K562 (cell line): Measurements from ENCODE around the gene POLR3C.
A peak's percentile ranks its signal among the peaks of the same experiment; 100 is the strongest.

Experiments
- ARID1B ChIP-seq: fragments of 450-650 bp; IDR thresholded peaks from 2 replicates; pipeline ENCODE4 v1.6.1; 2016; ENCODE audit warnings: antibody characterized with exemption, mild to moderate bottlenecking, inconsistent platforms
- ELF4 ChIP-seq: fragments of 450-650 bp; formaldehyde crosslinking; IDR thresholded peaks from 2 replicates; pipeline ENCODE4 v1.4.0; 2022; ENCODE audit warnings: missing genetic modification characterization
- GATA2 ChIP-seq: sonication (generic); formaldehyde crosslinking; IDR thresholded peaks from 2 replicates; pipeline ENCODE4 v1.4.0; 2020; ENCODE audit warnings: mild to moderate bottlenecking, missing genetic modification reagents
- RHOXF2B ChIP-seq: fragments of 250-450 bp; sonication (Bioruptor Pico); conservative IDR thresholded peaks from 2 replicates; pipeline ENCODE4 v1.5.1; 2021
- RNF2 ChIP-seq: sonication (generic); IDR thresholded peaks from 2 replicates; pipeline ENCODE4 v1.6.1; 2016
- TEAD2 ChIP-seq: fragments of 450-650 bp; IDR thresholded peaks from 2 replicates; pipeline ENCODE4 v1.6.1; 2016; ENCODE audit warnings: missing genetic modification characterization, control low read depth, missing compliant biosample characterization
- ZBTB7A ChIP-seq: IDR thresholded peaks from 2 replicates; pipeline ENCODE4 v1.6.1; 2011; ENCODE audit warnings: low read depth, mild to moderate bottlenecking, low read length, moderate library complexity, borderline replicate concordance; ENCODE audit not compliant: control insufficient read depth
- ZBTB8A ChIP-seq: fragments of 450-650 bp; IDR thresholded peaks from 2 replicates; pipeline ENCODE4 v1.6.1; 2018; ENCODE audit warnings: mild to moderate bottlenecking, moderate library complexity; ENCODE audit not compliant: partially characterized antibody
- ZNF24 ChIP-seq: fragments of 450-650 bp; IDR thresholded peaks from 2 replicates; pipeline ENCODE4 v1.6.1; 2016
- TF ChIP-seq, protein P1 (sequence below): sonication (generic); formaldehyde crosslinking; IDR thresholded peaks from 2 replicates; pipeline ENCODE4 v1.8.1; 2022; ENCODE audit warnings: missing genetic modification reagents
- TF ChIP-seq, protein P2 (sequence below): fragments of 150-350 bp; conservative IDR thresholded peaks from 2 replicates; pipeline ENCODE4 v1.6.1; 2014; ENCODE audit warnings: low read length
- TF ChIP-seq, protein P3 (sequence below): IDR thresholded peaks from 2 replicates; pipeline ENCODE4 v1.6.1; 2011; ENCODE audit not compliant: insufficient read length; ENCODE audit errors: extremely low read depth
- TF ChIP-seq, protein P4 (sequence below), 3 experiments: IDR thresholded peaks in 2 of 3; conservative IDR thresholded peaks in 1 of 3; 2 replicates each; pipeline ENCODE4 v1.5.1; 2011 to 2012; ENCODE audit warnings: low read length in 3 of 3, mild to moderate bottlenecking in 3 of 3, control low read depth in 2 of 3, improper control_type of control experiment in 1 of 3, inconsistent platforms in 1 of 3, low read depth in 1 of 3, mixed read lengths in 1 of 3, moderate library complexity in 1 of 3; ENCODE audit not compliant: insufficient read depth in 2 of 3

DNA sequence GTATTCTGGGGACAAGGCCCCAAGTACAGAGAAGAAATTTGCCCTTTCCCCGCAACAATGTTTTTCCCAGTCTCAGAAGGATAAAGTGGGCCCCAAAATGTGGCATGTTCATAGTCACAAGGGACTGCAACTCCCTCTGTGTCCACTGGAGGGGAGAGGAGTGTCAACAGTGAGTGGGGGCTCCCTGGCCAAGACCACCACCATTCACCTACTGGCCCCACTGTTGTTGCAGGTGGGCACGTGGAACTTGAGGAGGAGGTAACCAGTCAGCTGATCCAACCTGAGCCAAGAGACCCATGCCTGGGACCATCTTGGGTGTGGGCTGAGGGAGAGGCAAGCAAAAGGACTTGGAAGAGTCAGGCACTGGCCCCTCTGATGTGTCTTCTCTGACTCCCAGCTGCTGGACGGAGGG, 22.2 kb downstream of the POLR3C start:
- TF ChIP-seq ZBTB8A = no peak
- TF ChIP-seq, protein P1, sequence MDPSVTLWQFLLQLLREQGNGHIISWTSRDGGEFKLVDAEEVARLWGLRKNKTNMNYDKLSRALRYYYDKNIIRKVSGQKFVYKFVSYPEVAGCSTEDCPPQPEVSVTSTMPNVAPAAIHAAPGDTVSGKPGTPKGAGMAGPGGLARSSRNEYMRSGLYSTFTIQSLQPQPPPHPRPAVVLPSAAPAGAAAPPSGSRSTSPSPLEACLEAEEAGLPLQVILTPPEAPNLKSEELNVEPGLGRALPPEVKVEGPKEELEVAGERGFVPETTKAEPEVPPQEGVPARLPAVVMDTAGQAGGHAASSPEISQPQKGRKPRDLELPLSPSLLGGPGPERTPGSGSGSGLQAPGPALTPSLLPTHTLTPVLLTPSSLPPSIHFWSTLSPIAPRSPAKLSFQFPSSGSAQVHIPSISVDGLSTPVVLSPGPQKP (CRISPR knock-in tag) = no peak
- TF ChIP-seq, protein P2, sequence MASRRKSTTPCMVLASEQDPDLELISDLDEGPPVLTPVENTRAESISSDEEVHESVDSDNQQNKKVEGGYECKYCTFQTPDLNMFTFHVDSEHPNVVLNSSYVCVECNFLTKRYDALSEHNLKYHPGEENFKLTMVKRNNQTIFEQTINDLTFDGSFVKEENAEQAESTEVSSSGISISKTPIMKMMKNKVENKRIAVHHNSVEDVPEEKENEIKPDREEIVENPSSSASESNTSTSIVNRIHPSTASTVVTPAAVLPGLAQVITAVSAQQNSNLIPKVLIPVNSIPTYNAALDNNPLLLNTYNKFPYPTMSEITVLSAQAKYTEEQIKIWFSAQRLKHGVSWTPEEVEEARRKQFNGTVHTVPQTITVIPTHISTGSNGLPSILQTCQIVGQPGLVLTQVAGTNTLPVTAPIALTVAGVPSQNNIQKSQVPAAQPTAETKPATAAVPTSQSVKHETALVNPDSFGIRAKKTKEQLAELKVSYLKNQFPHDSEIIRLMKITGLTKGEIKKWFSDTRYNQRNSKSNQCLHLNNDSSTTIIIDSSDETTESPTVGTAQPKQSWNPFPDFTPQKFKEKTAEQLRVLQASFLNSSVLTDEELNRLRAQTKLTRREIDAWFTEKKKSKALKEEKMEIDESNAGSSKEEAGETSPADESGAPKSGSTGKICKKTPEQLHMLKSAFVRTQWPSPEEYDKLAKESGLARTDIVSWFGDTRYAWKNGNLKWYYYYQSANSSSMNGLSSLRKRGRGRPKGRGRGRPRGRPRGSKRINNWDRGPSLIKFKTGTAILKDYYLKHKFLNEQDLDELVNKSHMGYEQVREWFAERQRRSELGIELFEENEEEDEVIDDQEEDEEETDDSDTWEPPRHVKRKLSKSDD = no peak
- TF ChIP-seq ZBTB7A = peak; percentile 99
- TF ChIP-seq, protein P3, sequence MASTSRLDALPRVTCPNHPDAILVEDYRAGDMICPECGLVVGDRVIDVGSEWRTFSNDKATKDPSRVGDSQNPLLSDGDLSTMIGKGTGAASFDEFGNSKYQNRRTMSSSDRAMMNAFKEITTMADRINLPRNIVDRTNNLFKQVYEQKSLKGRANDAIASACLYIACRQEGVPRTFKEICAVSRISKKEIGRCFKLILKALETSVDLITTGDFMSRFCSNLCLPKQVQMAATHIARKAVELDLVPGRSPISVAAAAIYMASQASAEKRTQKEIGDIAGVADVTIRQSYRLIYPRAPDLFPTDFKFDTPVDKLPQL = no peak
- TF ChIP-seq RHOXF2B = no peak
- TF ChIP-seq GATA2 (CRISPR knock-in tag) = no peak
- TF ChIP-seq TEAD2 (tag) = no peak
- no peak for TF ChIP-seq RNF2
- no peak for TF ChIP-seq ARID1B
- no peak for TF ChIP-seq ELF4 (CRISPR knock-in tag)
- TF ChIP-seq, protein P4, sequence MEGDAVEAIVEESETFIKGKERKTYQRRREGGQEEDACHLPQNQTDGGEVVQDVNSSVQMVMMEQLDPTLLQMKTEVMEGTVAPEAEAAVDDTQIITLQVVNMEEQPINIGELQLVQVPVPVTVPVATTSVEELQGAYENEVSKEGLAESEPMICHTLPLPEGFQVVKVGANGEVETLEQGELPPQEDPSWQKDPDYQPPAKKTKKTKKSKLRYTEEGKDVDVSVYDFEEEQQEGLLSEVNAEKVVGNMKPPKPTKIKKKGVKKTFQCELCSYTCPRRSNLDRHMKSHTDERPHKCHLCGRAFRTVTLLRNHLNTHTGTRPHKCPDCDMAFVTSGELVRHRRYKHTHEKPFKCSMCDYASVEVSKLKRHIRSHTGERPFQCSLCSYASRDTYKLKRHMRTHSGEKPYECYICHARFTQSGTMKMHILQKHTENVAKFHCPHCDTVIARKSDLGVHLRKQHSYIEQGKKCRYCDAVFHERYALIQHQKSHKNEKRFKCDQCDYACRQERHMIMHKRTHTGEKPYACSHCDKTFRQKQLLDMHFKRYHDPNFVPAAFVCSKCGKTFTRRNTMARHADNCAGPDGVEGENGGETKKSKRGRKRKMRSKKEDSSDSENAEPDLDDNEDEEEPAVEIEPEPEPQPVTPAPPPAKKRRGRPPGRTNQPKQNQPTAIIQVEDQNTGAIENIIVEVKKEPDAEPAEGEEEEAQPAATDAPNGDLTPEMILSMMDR (IDR thresholded peaks at IDR 0.05 in 2 of 3, conservative IDR thresholded peaks at IDR 0.05 in 1 of 3; ENCODE audit: insufficient read depth in 2 of 3, low read depth in 1 of 3, low read length in 3 of 3) = peak; percentile 65 to 92 (median 76)
- no peak for TF ChIP-seq ZNF24
